Sigmoid colon (tissue), 4 donors: ENCODE results near the gene LARP4B.

Source experiments
- CTCF ChIP-seq, 4 experiments: fragments of 450-650 bp in 3 of 4; fragments of 200-600 bp in 1 of 4; IDR thresholded peaks; one replicate each; pipeline ENCODE4 v1.5.1; 2016 to 2019; ENCODE audit warnings: antibody characterized with exemption in 4 of 4, mild to moderate bottlenecking in 3 of 4, moderate library complexity in 2 of 4
- POLR2A ChIP-seq, 2 donors: fragments of 450-650 bp; IDR thresholded peaks; one replicate each; pipeline ENCODE4 v1.6.1; 2016; ENCODE audit warnings: antibody characterized with exemption in 2 of 2, mild to moderate bottlenecking in 2 of 2, moderate library complexity in 2 of 2
- POLR2AphosphoS5 ChIP-seq, 4 donors: sonication (generic); formaldehyde crosslinking; IDR thresholded peaks; one replicate each; pipeline ENCODE4 v1.6.1; 2017; ENCODE audit warnings: antibody characterized with exemption in 4 of 4

- TF ChIP-seq POLR2AphosphoS5 (IDR thresholded peaks at IDR 0.05) (no peak), POLR2A (IDR thresholded peaks at IDR 0.05) (no peak), CTCF (IDR thresholded peaks at IDR 0.05) (no peak)
Observed at GRCh38 chr10:855079-855478, 76.4 kb downstream of the LARP4B start.
